OCI-LY7 (cell line): ENCODE data around the gene NAA10.

ENCODE experiments used
- CTCF ChIP-seq: fragments of 200-600 bp; sonication (generic); conservative IDR thresholded peaks from 2 replicates; pipeline ENCODE4 v1.5.1; 2014; ENCODE audit warnings: mild to moderate bottlenecking, antibody characterized with exemption, low read length, moderate library complexity, mixed read lengths
- EZH2phosphoT487 ChIP-seq: fragments of 200-600 bp; sonication (generic); IDR thresholded peaks from 2 replicates; pipeline ENCODE4 v1.6.1; 2018; ENCODE audit warnings: low read depth, borderline replicate concordance, mild to moderate bottlenecking, mixed run types, antibody characterized with exemption, low read length, moderate library complexity, mixed read lengths

GRCh38 chrX:153935326-153935851, 552 bp upstream of the NAA10 start:
- TF ChIP-seq CTCF: no peak
- TF ChIP-seq EZH2phosphoT487: no peak
